NCI-H1105 treated with DMSO at 0.1 percent for 48 hours (cell line): ENCODE measurements around the gene ADAM8.

Experiments
- DNase-seq: peaks from one replicate; lab custom pipeline; 2025; lab: John Stamatoyannopoulos, UW

ADAM8 gene

GRCh38 chr10:133212853-133213494 is 63.7 kb downstream of the ADAM8 start:
- DNase-seq: no peak
